GM21576 (cell line): ENCODE measurements around the gene SLC25A22.
A peak's percentile ranks its signal among the peaks of the same experiment; 100 is the strongest.

Source experiments
- ATAC-seq: cut with Tn5 transposase; IDR thresholded peaks from one replicate; pipeline ENCODE4 v1.9.1; 2021; ENCODE audit warnings: mild to moderate bottlenecking, moderate library complexity; ENCODE audit not compliant: unreplicated experiment

Gene SLC25A22

DNA sequence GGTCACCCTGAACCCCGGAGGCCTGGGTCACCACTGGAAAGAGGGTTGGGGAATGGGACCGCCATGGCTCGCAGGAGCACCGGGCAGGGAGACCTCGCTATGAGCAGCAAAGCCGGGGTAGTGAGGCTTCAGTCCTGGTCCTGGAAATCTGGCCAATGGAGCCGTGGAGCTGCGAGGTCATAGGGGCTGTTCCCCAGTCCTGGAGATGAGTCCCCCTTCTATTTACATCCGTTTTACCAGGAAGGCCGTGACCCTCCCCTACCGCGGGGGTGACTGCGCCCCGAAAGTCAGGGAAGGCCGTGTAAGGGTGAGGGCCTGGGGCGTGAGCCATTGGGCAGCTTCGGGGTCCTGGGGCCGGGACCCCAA is 6.5 kb upstream of the SLC25A22 start:
- ATAC-seq: no peak

- ATAC-seq: no peak
Observed at GRCh38 chr11:803770-804598, 5.9 kb upstream of the SLC25A22 start.

GRCh38 chr11:803467-803742 is 5.3 kb upstream of the SLC25A22 start:
- no peak for ATAC-seq

- ATAC-seq: no peak
Observed at GRCh38 chr11:802693-803466, 4.8 kb upstream of the SLC25A22 start.

GRCh38 chr11:802018-802617 is 4.0 kb upstream of the SLC25A22 start:
- ATAC-seq: no peak

- ATAC-seq: no peak
Observed at GRCh38 chr11:801097-801780, 3.2 kb upstream of the SLC25A22 start.

- no peak for ATAC-seq
Observed at GRCh38 chr11:800473-800872, 2.4 kb upstream of the SLC25A22 start.

DNA sequence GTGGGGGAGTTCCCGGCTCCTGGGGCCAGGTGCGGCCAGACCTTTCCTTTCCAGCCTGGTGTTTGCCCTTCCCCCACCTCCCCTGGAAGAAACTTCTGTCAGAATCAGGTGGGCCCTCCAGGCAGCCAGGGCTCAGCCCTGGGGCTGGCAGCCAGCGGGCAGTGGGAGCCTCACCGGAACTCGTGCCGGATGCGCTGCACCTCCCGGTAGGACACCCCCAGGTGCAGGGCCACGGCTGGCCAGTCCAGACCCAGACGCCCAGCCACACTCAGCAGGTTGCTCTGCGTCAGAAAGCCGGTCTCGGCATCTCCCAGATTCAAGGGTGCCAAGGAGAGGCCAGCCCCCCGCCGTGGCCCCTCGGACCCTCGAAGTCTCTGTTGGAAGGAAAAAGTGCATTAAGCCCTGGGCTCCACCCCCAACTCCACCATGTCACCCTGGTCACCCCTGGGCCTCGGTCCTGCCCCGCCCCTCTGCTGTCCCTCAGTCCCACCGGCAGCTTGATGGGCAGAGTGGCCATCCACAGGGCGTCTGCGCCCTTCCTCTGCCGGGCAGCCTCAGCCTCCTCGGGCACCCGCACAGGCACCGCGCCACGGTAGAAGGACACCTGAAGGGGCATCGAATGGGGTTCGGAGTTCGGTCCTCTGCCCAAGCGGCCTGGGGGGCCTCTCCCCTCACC is 1.7 kb upstream of the SLC25A22 start:
- ATAC-seq: no peak

GRCh38 chr11:797296-798092 is 587 bp downstream of the SLC25A22 start:
- peak; percentile 50 for ATAC-seq

DNA sequence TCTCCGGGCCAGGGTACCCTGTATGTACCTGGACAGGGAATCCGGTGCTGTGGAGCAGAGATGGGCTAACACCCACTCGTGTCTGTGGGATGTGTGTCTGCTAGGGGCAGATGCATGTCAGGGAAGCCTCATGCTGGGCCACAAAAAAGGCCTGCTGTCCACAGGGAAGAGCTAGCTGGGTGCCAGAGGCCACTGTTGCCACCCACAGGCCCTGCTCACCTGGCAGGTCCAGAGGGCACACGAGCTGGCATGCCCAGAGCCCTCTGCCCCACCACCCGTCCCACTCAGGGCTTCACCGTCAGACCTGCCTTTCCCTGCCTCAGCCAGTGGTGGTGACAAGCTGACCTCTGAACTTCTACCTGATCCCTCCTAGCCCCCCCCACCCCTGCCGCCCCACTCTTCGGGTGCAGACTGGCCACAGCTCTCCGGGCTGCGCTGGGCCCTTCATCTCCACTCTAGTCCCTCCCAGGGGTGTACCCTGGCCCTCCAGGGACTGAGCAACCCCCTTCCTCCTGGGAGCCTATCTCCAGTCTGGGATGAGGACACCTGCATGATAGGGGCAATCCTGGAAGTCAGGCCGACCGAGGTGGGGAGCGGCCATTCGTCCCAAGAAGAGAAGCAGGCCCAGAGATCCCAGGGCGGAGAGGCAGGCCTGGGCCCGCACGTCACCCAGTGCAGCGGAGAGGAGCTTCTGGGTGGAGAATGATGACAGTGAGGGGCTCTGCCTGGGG is 1.4 kb downstream of the SLC25A22 start:
- no peak for ATAC-seq

GRCh38 chr11:795634-796564 is 2.2 kb downstream of the SLC25A22 start:
- no peak for ATAC-seq

- no peak for ATAC-seq
Observed at GRCh38 chr11:794766-795633, 3.1 kb downstream of the SLC25A22 start.

GRCh38 chr11:794013-794765 is 3.9 kb downstream of the SLC25A22 start:
- no peak for ATAC-seq

GRCh38 chr11:793556-793955 is 4.5 kb downstream of the SLC25A22 start:
- no peak for ATAC-seq

DNA sequence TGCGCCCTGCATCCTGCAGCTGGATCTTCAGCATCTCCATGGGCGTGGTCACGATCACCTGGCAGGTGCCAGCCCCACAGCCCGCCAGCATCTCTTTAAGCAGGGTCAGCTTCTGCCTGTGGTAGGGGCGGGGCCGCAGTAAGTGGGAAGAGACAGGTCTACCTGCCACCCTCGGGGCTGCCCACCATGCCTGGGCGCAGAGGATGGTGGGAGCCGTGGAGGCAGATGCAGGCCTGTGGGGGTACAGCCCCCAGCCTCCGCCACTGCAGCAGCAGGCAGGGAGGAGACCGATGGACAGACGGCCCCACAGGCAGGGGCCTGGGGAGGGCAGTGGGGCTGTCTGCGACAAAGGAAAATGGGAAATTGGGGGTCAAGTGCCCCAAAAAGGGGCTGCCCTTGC is 5.2 kb downstream of the SLC25A22 start:
- ATAC-seq: no peak

- no peak for ATAC-seq
Observed at GRCh38 chr11:792535-792821, 5.6 kb downstream of the SLC25A22 start.
